Hypothalamus (tissue), 51 donors: ENCODE results near the gene SORCS1.

Experiments used
- DNase-seq, 51 donors: peaks; one replicate each; lab custom pipeline; 2025; lab: John Stamatoyannopoulos, UW

Gene SORCS1

GRCh38 chr10:106707657-106708056 is 456.8 kb downstream of the SORCS1 start:
- DNase-seq, result no peak

DNA sequence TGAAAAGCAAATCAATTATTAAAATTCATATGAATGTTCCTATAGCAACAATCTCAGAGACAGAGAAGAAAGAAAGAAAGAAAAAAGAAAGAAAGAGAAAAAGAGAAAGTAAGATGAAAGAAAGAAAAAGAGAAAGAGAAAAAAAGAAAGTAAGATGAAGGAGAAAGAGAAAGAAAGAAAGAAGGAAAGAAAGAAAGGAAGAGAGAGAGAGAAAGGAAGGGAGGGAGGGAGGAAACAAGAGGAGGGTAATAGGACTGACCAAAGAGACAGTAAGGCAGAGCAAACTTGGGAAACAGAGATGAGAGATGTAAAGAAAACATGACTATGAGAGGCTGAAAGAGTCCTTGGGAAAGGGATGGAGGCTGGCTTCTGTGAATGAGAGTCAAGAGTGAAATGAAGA is 458.4 kb downstream of the SORCS1 start:
- no peak for DNase-seq

DNA sequence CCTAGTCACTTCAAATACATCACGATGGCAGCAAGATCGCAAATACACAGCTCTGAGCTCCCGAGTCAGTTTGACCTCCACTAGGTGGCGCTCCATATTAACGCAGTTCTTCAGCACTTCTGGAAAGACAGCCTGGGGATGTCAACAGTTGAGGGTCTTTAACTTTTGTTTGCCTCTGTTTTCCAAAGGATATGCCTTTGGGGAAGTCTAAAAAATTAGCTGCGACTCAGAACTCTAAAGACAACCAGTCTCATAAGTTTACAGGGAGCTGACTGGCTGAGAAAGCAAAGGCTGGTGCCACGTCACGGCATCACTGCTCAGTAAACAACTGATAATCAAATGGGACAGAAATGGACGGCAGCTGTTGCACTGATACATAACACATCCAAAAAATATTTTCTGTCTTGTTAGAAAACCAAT is 458.8 kb downstream of the SORCS1 start:
- peak in 40 of 51 donors; percentile 1 to 84 (median 38) for DNase-seq

- DNase-seq, result no peak
These were observed 468.3 kb downstream of the SORCS1 start for GRCh38 chr10:106696239-106696638.

GRCh38 chr10:106694696-106695095 is 469.8 kb downstream of the SORCS1 start:
- no peak for DNase-seq

GRCh38 chr10:106682175-106682574 is 482.3 kb downstream of the SORCS1 start:
- peak in 1 of 51 donors; percentile 30 for DNase-seq

DNA sequence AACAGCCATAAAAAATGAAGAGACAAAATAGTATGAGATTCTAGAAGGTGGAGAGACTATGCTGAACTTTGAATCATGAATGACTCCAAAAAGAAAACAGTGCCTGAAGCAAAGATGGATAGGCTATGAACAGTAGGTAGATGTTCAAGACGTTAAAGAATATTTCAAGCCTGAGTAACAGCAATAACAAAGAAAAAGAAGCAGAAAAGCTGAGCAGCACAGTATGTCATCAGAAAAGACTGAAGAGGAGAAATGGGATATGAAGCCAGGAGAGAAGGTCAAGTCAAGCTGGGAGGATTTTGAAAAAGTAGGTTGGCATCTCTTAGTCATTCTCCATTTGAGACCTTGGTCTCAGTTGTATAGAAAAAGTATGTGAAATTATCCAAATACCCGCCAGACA is 484.4 kb downstream of the SORCS1 start:
- DNase-seq, result no peak

- DNase-seq, result no peak
These were observed 485.2 kb downstream of the SORCS1 start for GRCh38 chr10:106679314-106679713.

GRCh38 chr10:106672517-106673175 is 491.9 kb downstream of the SORCS1 start:
- no peak for DNase-seq

GRCh38 chr10:106661767-106662140 is 502.8 kb downstream of the SORCS1 start:
- peak in 11 of 51 donors; percentile 0 to 31 (median 8) for DNase-seq

DNA sequence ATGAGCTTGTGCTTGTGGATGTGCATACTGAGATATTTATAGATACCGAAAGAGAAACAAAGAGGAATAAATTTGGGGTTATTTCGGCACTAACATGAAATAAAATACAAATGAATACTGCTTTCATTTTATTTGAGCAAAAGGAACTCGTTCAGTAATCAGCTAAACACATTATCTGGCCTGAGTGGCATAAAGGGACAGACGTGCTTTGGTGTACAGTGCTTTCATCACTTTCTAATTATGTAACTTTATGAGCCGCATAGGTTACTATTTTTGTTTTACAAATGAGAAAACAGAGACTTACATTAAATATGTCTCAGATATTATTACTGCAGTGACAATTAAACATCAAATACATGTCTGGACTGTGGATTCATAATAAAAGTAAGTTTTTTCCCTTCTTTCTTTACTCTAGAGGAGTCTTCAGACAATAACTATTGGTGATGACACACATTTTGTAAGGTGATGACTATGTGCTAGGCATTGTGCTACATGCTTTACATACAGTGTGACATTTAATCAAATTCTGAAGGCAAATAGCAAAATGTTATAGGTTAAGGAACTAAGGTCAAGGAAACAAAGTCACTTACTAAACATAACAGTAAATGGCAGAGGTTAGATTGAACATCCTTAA is 503.3 kb downstream of the SORCS1 start:
- DNase-seq, result no peak

DNA sequence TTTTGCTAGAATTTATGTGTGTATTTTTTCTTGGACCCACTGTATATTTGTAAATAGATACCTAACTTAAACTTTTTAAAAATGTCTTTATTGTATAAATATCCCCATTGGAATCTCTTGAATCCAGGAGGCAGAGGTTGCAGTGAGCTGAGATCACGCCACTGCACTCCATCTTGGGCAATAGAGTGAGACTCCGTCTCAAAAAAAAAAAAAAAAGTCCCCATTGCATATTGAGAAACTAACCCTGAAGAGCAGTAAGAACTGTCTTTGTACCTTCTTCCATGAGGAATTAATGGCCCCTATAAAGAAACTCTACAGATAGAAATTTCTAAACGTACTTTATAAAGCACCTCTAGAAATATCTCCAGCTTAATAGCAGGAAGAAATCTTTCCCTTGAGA is 504.0 kb downstream of the SORCS1 start:
- no peak for DNase-seq

DNA sequence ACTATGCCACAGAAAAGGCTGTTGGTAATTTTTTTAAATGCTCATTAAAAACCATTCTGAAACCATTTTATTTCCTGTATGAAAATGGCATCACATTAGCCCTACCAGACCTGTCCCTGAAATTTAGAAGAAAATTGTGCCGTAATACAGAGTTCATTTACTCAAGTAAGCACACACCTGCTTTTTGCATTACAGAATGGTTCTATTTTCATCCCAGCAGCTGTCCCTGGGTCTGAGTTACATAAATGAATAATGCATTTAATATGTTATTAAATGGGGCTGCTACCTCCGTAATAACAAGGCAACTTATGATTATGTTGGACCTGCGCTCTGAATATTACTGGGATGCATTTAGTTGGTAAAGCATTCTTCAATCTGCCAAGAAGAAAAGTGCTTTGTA is 508.9 kb downstream of the SORCS1 start:
- no peak for DNase-seq

DNA sequence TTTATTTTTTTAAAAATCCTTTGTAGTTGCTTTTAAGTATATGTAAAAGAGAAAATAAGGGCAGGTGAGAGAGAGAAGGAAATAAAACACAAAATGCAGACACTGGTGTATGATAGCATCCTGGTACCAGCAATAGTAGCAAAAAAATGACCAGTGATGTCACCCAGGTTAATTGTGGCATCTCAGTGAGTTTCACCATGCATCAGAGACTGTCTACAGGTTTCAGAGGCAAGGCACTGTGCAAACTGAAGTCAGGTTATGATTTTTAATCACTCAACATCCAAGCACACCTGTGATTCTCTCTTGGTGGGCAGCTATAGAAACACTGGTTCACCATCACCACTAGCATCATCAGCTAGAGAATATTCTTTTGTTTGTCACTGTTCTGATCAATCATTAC is 509.3 kb downstream of the SORCS1 start:
- DNase-seq, result no peak

- no peak for DNase-seq
These were observed 512.2 kb downstream of the SORCS1 start for GRCh38 chr10:106652279-106652678.

- DNase-seq, result no peak
These were observed 515.7 kb downstream of the SORCS1 start for GRCh38 chr10:106648534-106649481.

- no peak for DNase-seq
These were observed 521.0 kb downstream of the SORCS1 start for GRCh38 chr10:106643473-106643872.

GRCh38 chr10:106637873-106638272 is 526.6 kb downstream of the SORCS1 start:
- DNase-seq, result no peak

- DNase-seq, result no peak
These were observed 527.6 kb downstream of the SORCS1 start for GRCh38 chr10:106636766-106637491.

DNA sequence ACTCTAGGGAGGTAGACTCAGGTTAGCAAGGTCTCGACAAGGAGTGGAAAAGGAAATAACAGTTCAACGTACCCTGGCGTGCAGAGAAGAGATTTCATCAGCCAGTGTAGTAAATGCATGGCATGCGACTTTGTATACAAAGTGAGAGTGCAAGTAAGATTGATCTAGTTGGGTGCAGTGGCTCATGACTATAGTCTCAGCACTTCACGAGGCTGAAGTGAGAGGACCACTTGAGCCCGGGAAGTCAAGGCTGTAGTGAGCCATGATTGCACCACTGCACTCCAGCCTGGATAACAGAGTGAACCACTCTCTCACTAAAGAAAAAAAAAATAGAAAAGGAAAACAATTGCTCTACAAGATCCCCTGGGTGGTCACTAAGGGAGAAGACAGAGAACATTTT is 528.6 kb downstream of the SORCS1 start:
- no peak for DNase-seq
